IMR-90 (cell line): Measurements from ENCODE around the gene SIX2. TPM values are rescaled to one million over a fixed set of nuclear protein-coding genes. Genes with fewer than 3 reads are reported as not detected.

Source experiments
- ATAC-seq: fragments of 200-7000 bp; cut with Tn5 transposase; 2 replicates; pipeline ENCODE4 v1.9.1; 2020; ENCODE audit warnings: low read depth, mild to moderate bottlenecking, moderate library complexity
- BruUV-seq: library from RNA; stranded (reverse); fragments of 400-500 nt; replicated peaks from 2 replicates; lab custom pipeline; 2021; lab: Mats Ljungman, UMichigan
- CTCF ChIA-PET: fragments of 300-600 bp; formaldehyde crosslinking; extraction: SDS; loops from one replicate; lab custom pipeline; 2021; ENCODE audit warnings: antibody characterized with exemption; lab: Yijun Ruan, JAX
- POLR2A ChIA-PET: fragments of 300-600 bp; sonication (Branson Sonifier 250); formaldehyde crosslinking; loops from one replicate; lab custom pipeline; 2022; ENCODE audit warnings: antibody characterized with exemption; ENCODE audit not compliant: unreplicated experiment; lab: Charles Lee
- DNase-seq: peaks from one replicate; pipeline ENCODE4 v3.0.0; 2013
- H2AFZ ChIP-seq: replicated peaks from 2 replicates; pipeline ENCODE3; 2013; ENCODE audit warnings: low read length, mild to moderate bottlenecking; ENCODE audit not compliant: poor library complexity
- H2AK5ac ChIP-seq: 2 replicates; pipeline ENCODE4 v1.6.1; 2013; ENCODE audit warnings: low read depth, low read length, inconsistent platforms
- H2AK9ac ChIP-seq: replicated peaks from 2 replicates; pipeline ENCODE3; 2013; ENCODE audit warnings: mild to moderate bottlenecking, low read depth, low read length, moderate library complexity; ENCODE audit not compliant: poor library complexity
- H2BK120ac ChIP-seq: 2 replicates; pipeline ENCODE4 v1.6.1; 2013; ENCODE audit warnings: low read depth, low read length, inconsistent platforms
- H2BK15ac ChIP-seq: 3 replicates; pipeline ENCODE4 v1.6.1; 2013; ENCODE audit warnings: low read depth, low read length, inconsistent platforms
- H2BK20ac ChIP-seq: 2 replicates; pipeline ENCODE4 v1.6.1; 2013; ENCODE audit warnings: low read depth, mild to moderate bottlenecking, inconsistent platforms, low read length, moderate library complexity
- H2BK5ac ChIP-seq: 2 replicates; pipeline ENCODE4 v1.6.1; 2013; ENCODE audit warnings: mild to moderate bottlenecking, low read depth, low read length, inconsistent platforms; ENCODE audit not compliant: poor library complexity, severe bottlenecking
- H3K14ac ChIP-seq: replicated peaks from 2 replicates; pipeline ENCODE4 v1.6.1; 2013; ENCODE audit warnings: low read depth, low read length, inconsistent platforms
- H3K18ac ChIP-seq: 2 replicates; pipeline ENCODE4 v1.6.1; 2013; ENCODE audit warnings: low read depth, low read length, control low read depth
- H3K23ac ChIP-seq: 2 replicates; pipeline ENCODE4 v1.6.1; 2013; ENCODE audit warnings: low read depth, low read length, inconsistent platforms
- H3K27ac ChIP-seq: 2 replicates; pipeline ENCODE4 v1.5.1; 2013; ENCODE audit warnings: mild to moderate bottlenecking, control low read depth, low read length; ENCODE audit not compliant: insufficient read depth
- H3K27me3 ChIP-seq: 2 replicates; pipeline ENCODE4 v1.6.1; 2013; ENCODE audit warnings: low read length; ENCODE audit not compliant: control insufficient read depth, insufficient read depth
- H3K36me3 ChIP-seq: 2 replicates; pipeline ENCODE4 v1.6.1; 2013; ENCODE audit warnings: low read length, mixed read lengths; ENCODE audit not compliant: control insufficient read depth, insufficient read depth
- H3K4ac ChIP-seq: 2 replicates; pipeline ENCODE4 v1.6.1; 2013; ENCODE audit warnings: low read depth, low read length, inconsistent platforms
- H3K4me1 ChIP-seq: 2 replicates; pipeline ENCODE4 v1.6.1; 2013; ENCODE audit warnings: low read length, mixed read lengths; ENCODE audit not compliant: control insufficient read depth, insufficient read depth
- H3K4me2 ChIP-seq: 2 replicates; pipeline ENCODE4 v1.6.1; 2013; ENCODE audit warnings: low read depth, mild to moderate bottlenecking, control low read depth, low read length, moderate library complexity
- H3K4me3 ChIP-seq: 2 replicates; pipeline ENCODE4 v1.5.1; 2013; ENCODE audit warnings: low read depth, mild to moderate bottlenecking, control low read depth, low read length, moderate library complexity; ENCODE audit not compliant: insufficient read depth
- H3K56ac ChIP-seq: 2 replicates; pipeline ENCODE4 v1.6.1; 2013; ENCODE audit warnings: low read length, inconsistent platforms; ENCODE audit not compliant: insufficient read depth; ENCODE audit errors: extremely low read depth
- H3K79me1 ChIP-seq, 2 experiments: 2 replicates each; pipeline ENCODE4 v1.6.1; 2013; ENCODE audit warnings: low read length in 2 of 2, inconsistent platforms in 1 of 2, low read depth in 1 of 2
- H3K9ac ChIP-seq: 2 replicates; pipeline ENCODE4 v1.6.1; 2013; ENCODE audit warnings: low read depth, low read length, control low read depth
- H3K9me1 ChIP-seq: 2 replicates; pipeline ENCODE4 v1.6.1; 2013; ENCODE audit warnings: low read length, inconsistent platforms; ENCODE audit not compliant: insufficient read depth
- H3K9me3 ChIP-seq: 2 replicates; pipeline ENCODE4 v1.6.1; 2013; ENCODE audit warnings: low read length; ENCODE audit not compliant: control insufficient read depth, insufficient read depth
- H4K20me1 ChIP-seq: 2 replicates; pipeline ENCODE4 v1.6.1; 2013; ENCODE audit warnings: low read length, inconsistent platforms; ENCODE audit not compliant: insufficient read depth
- H4K5ac ChIP-seq: 2 replicates; pipeline ENCODE4 v1.6.1; 2013; ENCODE audit warnings: mild to moderate bottlenecking, low read depth, low read length, control low read depth
- H4K8ac ChIP-seq, 2 experiments: 2 replicates each; pipeline ENCODE4 v1.6.1; 2013; ENCODE audit warnings: low read depth in 2 of 2, low read length in 2 of 2, control low read depth in 1 of 2, inconsistent platforms in 1 of 2
- H4K91ac ChIP-seq: 2 replicates; pipeline ENCODE4 v1.6.1; 2013; ENCODE audit warnings: low read depth, low read length, inconsistent platforms; ENCODE audit not compliant: insufficient read depth
- BHLHE40 ChIP-seq: fragments of 150-350 bp; IDR thresholded peaks from 2 replicates; pipeline ENCODE4 v1.6.1; 2016; ENCODE audit warnings: mild to moderate bottlenecking, low read depth, low read length
- CHD1 ChIP-seq: IDR thresholded peaks from 2 replicates; pipeline ENCODE4 v1.6.1; 2012; ENCODE audit warnings: low read depth, low read length, improper control_type of control experiment
- MXI1 ChIP-seq: IDR thresholded peaks from 2 replicates; pipeline ENCODE4 v1.6.1; 2012; ENCODE audit warnings: low read depth, mild to moderate bottlenecking, low read length, moderate library complexity, borderline replicate concordance
- POLR2A ChIP-seq: IDR thresholded peaks from 2 replicates; pipeline ENCODE4 v1.6.1; 2012; ENCODE audit warnings: mild to moderate bottlenecking, low read depth, low read length
- RAD21 ChIP-seq: IDR thresholded peaks from 2 replicates; pipeline ENCODE4 v1.6.1; 2012; ENCODE audit warnings: low read length, improper control_type of control experiment
- SMC3 ChIP-seq: fragments of 150-350 bp; IDR thresholded peaks from 2 replicates; pipeline ENCODE4 v1.6.1; 2016; ENCODE audit warnings: low read depth, mild to moderate bottlenecking, antibody characterized with exemption, low read length, moderate library complexity
- WGBS, 2 experiments: methylation state at CpG; one replicate each; pipeline versions ENCODE4 v1.1.5 to v1.1.7; 2013; ENCODE audit warnings: missing lambda C conversion rate in 2 of 2; ENCODE audit not compliant: insufficient read length in 1 of 2; ENCODE audit errors: extremely low coverage in 2 of 2; 5-methylcytosine and 5-hydroxymethylcytosine counted together
- dilution Hi-C: fragments of 300-500 bp; cut with HindIII; formaldehyde crosslinking; loops from one replicate; pipeline ENCODE4 v1.14.3; 2018; ENCODE audit warnings: low sequenced_read_pairs; ENCODE audit not compliant: unreplicated experiment
- in situ Hi-C: fragments of 300-500 bp; cut with MboI; formaldehyde crosslinking; loops from 3 replicates; pipeline ENCODE4 v1.14.3; 2019; ENCODE audit warnings: low sequenced_read_pairs, inconsistent platforms, mixed read lengths
- intact Hi-C: fragments of 100-400 bp; cut with micrococcal nuclease; formaldehyde crosslinking; loops from 2 replicates; pipeline ENCODE4 v1.10.0; 2022
- polyA plus RNA-seq, 3 experiments: library from polyadenylated mRNA; depleted of rRNA; stranded (reverse); fragments of >200 nt; gene quantifications; 2 replicates each; pipeline ENCODE4 v1.2.3, GENCODE V29; 2012; ENCODE audit warnings: low replicate concordance in 1 of 3
- total RNA-seq: library from RNA; depleted of rRNA; stranded (reverse); fragments of >200 nt; gene quantifications from 2 replicates; pipeline ENCODE4 v1.2.3, GENCODE V29; 2012
- TF ChIP-seq, protein P1 (sequence below): conservative IDR thresholded peaks from 2 replicates; pipeline ENCODE4 v1.5.1; 2012; ENCODE audit warnings: mild to moderate bottlenecking, low read depth, low read length, improper control_type of control experiment

SIX2 gene
- total and polyA plus RNA-seq, 2 of the 4 experiments (the other 2 are of a cell fraction): not detected

DNA sequence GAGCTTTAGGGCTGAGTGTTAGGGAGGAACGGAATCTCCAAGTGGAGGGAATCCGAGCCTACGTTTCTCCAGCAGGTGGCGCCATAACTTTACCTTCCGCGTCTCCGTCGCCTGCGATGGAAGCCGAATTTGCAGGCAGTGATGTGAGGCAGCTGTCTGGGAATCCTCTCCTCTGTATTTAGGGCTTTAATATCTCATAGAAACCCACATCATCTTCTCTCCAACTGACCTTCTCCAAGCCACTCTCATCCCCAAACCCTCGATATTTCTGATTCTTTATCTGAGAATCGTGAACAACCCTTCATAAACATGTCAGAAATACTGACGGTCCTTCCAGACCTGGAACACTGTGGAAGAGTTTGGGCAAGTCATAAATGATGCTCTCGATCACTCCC is 27.5 kb downstream of the SIX2 start:
- Histone ChIP-seq H3K23ac (no peak overlapping the region), H3K27me3 (peaks cover 28% of the 10 kb centered on the region), H3K9me3 (no peaks in the 10 kb centered on the region), H4K91ac (no peak overlapping the region), H2AFZ (peak overlapping the region; percentile 19), H3K36me3 (no peaks in the 10 kb centered on the region), H2BK15ac (no peak overlapping the region), H3K27ac (no peak overlapping the region), H3K9me1 (no peaks in the 10 kb centered on the region), H3K79me1 (no peaks in the 10 kb centered on the region), H4K8ac (no peak overlapping the region), H3K14ac (no peak overlapping the region), H3K4me2 (no peak overlapping the region), H3K56ac (no peak overlapping the region), H3K4me1 (no peaks in the 10 kb centered on the region), H3K4me3 (no peak overlapping the region), H2BK120ac (no peak overlapping the region), H3K18ac (no peak overlapping the region), H4K20me1 (no peaks in the 10 kb centered on the region), H2AK9ac (no peak overlapping the region), H3K9ac (no peak overlapping the region), H2BK20ac (no peak overlapping the region), H2AK5ac (no peak overlapping the region), H2BK5ac (no peak overlapping the region), H3K4ac (no peak overlapping the region), H4K5ac (no peak overlapping the region)
- BruUV-seq: no TSS peak
- POLR2A ChIA-PET: no interaction called here
- in situ Hi-C loops (no loop called here), dilution Hi-C loops (no loop called here), intact Hi-C loops (loop anchor here (1.0 to 10.0 kb wide), 5 partner anchors 263 to 953 kb away; no protein-coding TSS in a partner anchor)
- CTCF ChIA-PET: interaction anchor here (0.7 to 2.7 kb wide), 14 partner anchors 11 to 621 kb away, joined by 3 to 27 read pairs (median 4); no protein-coding TSS in a partner anchor
- ATAC-seq (peak; percentile 92), DNase-seq (peak; percentile 73)
- no CpG with 5 or more reads among the region's 14 CpGs for WGBS, 2 experiments
- peak; percentile 97 for TF ChIP-seq RAD21
- no peak for TF ChIP-seq BHLHE40
- TF ChIP-seq CHD1: no peak
- TF ChIP-seq MXI1: no peak
- TF ChIP-seq SMC3: peak; percentile 99
- TF ChIP-seq, protein P1, sequence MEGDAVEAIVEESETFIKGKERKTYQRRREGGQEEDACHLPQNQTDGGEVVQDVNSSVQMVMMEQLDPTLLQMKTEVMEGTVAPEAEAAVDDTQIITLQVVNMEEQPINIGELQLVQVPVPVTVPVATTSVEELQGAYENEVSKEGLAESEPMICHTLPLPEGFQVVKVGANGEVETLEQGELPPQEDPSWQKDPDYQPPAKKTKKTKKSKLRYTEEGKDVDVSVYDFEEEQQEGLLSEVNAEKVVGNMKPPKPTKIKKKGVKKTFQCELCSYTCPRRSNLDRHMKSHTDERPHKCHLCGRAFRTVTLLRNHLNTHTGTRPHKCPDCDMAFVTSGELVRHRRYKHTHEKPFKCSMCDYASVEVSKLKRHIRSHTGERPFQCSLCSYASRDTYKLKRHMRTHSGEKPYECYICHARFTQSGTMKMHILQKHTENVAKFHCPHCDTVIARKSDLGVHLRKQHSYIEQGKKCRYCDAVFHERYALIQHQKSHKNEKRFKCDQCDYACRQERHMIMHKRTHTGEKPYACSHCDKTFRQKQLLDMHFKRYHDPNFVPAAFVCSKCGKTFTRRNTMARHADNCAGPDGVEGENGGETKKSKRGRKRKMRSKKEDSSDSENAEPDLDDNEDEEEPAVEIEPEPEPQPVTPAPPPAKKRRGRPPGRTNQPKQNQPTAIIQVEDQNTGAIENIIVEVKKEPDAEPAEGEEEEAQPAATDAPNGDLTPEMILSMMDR: peak; percentile 88
- TF ChIP-seq POLR2A: 0 out of 2 replicates have a peak, but pooled peaks have one; percentile 33
